Psoas muscle (tissue), 8 donors: ENCODE measurements around the gene ALDH18A1. TPM values are rescaled to one million over a fixed set of nuclear protein-coding genes. Genes with fewer than 3 reads are reported as not detected.

Experiments used
- ATAC-seq, 4 donors: fragments of 200-7000 bp; cut with Tn5 transposase; one replicate each; pipeline ENCODE4 v1.9.1; 2020; ENCODE audit warnings: moderate library complexity in 3 of 4, mild to moderate bottlenecking in 2 of 4
- DNase-seq, 2 donors: peaks; one replicate each; pipeline ENCODE4 v3.0.0-alpha.2; 2020
- H3K27ac ChIP-seq: fragments of 200-600 bp; one replicate; pipeline ENCODE4 v1.8.0; 2022
- H3K27me3 ChIP-seq, 3 donors: fragments of 200-600 bp in 1 of 3; one replicate each; pipeline versions ENCODE4 v1.6.1 to v1.8.0; 2013 to 2022; ENCODE audit warnings: low read length in 2 of 3, mild to moderate bottlenecking in 2 of 3, moderate library complexity in 1 of 3; ENCODE audit not compliant: insufficient read depth in 3 of 3
- H3K36me3 ChIP-seq, 2 donors: fragments of 200-600 bp in 1 of 2; one replicate each; pipeline versions ENCODE4 v1.6.1 to v1.8.0; 2013 to 2022; ENCODE audit warnings: low read depth in 1 of 2, mild to moderate bottlenecking in 1 of 2, moderate library complexity in 1 of 2; ENCODE audit not compliant: insufficient read depth in 1 of 2
- H3K4me1 ChIP-seq: fragments of 200-600 bp; one replicate; pipeline ENCODE4 v1.8.0; 2022
- H3K4me3 ChIP-seq: fragments of 200-600 bp; one replicate; pipeline ENCODE4 v1.8.0; 2022; ENCODE audit warnings: mild to moderate bottlenecking
- H3K9me3 ChIP-seq: fragments of 200-600 bp; one replicate; pipeline ENCODE4 v1.8.0; 2022
- WGBS, 3 donors: extraction: QIAGEN DNeasy Blood & Tissue Kit; methylation state at CpG; one replicate each; pipeline versions ENCODE4 v1.1.6 to v1.1.7; 2013; 5-methylcytosine and 5-hydroxymethylcytosine counted together
- intact Hi-C, 2 donors: fragments of 100-400 bp; cut with DNase I; formaldehyde crosslinking; loops; one replicate each; pipeline versions ENCODE4 v1.11.0 to v1.14.2; 2022
- polyA plus RNA-seq, 3 donors: library from polyadenylated mRNA; stranded (reverse); fragments of 200-250 nt; gene quantifications; one replicate each; pipeline ENCODE4 v1.2.3, GENCODE V29; 2013
- total RNA-seq, 4 donors: library from RNA; stranded (reverse); fragmentation: NEBNext Ultra II Directional in 2 of 4; extraction: Animal tissue kit (Norgen Biotek cat#: 25700) in 2 of 4; gene quantifications; one replicate each; pipeline versions ENCODE4 v1.2.1 to v1.2.4, GENCODE V29; 2021 to 2023
- TF ChIP-seq, protein P1 (sequence below): fragments of 200-600 bp; IDR thresholded peaks from one replicate; pipeline ENCODE4 v1.8.0; 2022; ENCODE audit warnings: antibody characterized with exemption
- donor health status: healthy with polysubstance abuse.
- donor health status: DM: no; HTN: no; CAD: no; lungs with moderate emphysema.
- donor health status: Bipolar disorder and iron deficiency.
- donor health status: healthy.
- donor health status: DM: yes; HTN: yes; CAD: no.
- donor health status: DM: no; HTN: no; CAD: no.
- donor health status: DM: no; HTN: no; CAD: no.
- donor health status: DM: yes; HTN: yes; CAD: no.

Gene ALDH18A1
- total and polyA plus RNA-seq, 7 donors: 2.4 to 18.1 (median 5.7) TPM

DNA sequence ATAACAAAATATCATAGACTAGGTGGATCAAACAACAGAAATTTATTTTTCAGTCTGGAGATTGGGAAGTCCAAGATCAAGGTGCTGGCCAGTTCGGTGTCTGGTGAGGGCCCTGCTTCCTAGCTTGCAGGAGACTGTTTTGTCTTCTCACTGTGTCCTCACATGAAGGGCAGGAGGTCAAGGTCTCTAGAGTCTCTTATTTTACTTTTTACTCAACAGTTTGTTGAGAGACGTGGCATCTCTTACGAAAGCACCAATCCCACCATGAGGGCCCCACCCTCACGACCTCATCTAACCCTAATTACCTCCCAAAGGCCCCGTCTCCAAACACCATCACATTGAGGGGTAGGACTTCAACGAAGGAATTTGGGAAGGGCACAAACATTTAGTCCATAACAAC lies 54.1 kb downstream of the ALDH18A1 start:
- WGBS, 3 donors: 64 to 72% (median 70%) methylated on average over 6 of the region's 6 CpGs
- ATAC-seq (no peak), DNase-seq (no peak)
- TF ChIP-seq, protein P1, sequence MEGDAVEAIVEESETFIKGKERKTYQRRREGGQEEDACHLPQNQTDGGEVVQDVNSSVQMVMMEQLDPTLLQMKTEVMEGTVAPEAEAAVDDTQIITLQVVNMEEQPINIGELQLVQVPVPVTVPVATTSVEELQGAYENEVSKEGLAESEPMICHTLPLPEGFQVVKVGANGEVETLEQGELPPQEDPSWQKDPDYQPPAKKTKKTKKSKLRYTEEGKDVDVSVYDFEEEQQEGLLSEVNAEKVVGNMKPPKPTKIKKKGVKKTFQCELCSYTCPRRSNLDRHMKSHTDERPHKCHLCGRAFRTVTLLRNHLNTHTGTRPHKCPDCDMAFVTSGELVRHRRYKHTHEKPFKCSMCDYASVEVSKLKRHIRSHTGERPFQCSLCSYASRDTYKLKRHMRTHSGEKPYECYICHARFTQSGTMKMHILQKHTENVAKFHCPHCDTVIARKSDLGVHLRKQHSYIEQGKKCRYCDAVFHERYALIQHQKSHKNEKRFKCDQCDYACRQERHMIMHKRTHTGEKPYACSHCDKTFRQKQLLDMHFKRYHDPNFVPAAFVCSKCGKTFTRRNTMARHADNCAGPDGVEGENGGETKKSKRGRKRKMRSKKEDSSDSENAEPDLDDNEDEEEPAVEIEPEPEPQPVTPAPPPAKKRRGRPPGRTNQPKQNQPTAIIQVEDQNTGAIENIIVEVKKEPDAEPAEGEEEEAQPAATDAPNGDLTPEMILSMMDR: no peak
- Histone ChIP-seq H3K27ac (no peak overlapping the region), H3K4me3 (no peak overlapping the region), H3K9me3 (no peaks in the 10 kb centered on the region), H3K27me3 (no peaks in the 10 kb centered on the region), H3K4me1 (peaks cover 8% of the 10 kb centered on the region), H3K36me3 (peaks cover 2 to 19% of the 10 kb centered on the region in 2 donors)
- intact Hi-C loops: no loop called here

DNA sequence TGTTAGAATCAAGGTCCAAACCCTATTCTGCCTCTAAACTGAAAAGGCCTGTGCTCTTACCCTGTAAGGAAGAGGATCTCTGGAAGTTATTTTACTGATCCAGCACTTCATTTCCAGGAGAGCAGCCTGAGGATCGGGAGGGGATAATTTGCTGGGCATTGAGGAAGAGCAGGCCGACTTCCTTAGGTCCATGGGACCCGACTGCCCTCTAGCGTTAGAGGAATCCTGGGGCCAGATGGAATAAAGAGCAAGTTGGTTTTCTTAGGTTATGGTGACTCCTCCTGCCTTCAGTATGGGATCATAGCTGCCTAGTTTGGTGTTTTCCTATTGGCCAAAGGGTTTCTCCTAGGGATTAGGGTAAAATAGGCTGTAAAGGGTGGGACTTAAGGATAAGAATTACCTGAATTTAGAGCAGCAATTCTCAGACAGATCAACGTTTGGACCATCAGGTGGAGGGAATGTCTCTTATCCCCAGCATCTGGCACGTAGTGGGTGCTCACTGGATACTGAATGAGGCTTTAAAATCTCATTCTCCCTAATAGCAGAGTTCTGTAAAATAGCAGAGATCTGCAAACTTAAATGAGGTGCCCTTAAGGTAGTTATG lies 55.3 kb downstream of the ALDH18A1 start:
- ATAC-seq: peak; percentile 95 to 98 (median 96)
- peak; percentile 75 to 85 for DNase-seq
- intact Hi-C loops: loop anchor here (1.0 to 2.0 kb wide), 2 partner anchors 171 to 226 kb away; no protein-coding TSS in a partner anchor
- Histone ChIP-seq H3K9me3 (peaks cover 5% of the 10 kb centered on the region), H3K27ac (no peak overlapping the region), H3K4me3 (no peak overlapping the region), H3K36me3 (peaks cover 0 to 7% of the 10 kb centered on the region in 2 donors), H3K4me1 (peaks cover 8% of the 10 kb centered on the region), H3K27me3 (no peaks in the 10 kb centered on the region)
- WGBS, 3 donors: 16 to 26% (median 22%) methylated on average over 6 of the region's 6 CpGs
- TF ChIP-seq, protein P1: peak; percentile 92

DNA sequence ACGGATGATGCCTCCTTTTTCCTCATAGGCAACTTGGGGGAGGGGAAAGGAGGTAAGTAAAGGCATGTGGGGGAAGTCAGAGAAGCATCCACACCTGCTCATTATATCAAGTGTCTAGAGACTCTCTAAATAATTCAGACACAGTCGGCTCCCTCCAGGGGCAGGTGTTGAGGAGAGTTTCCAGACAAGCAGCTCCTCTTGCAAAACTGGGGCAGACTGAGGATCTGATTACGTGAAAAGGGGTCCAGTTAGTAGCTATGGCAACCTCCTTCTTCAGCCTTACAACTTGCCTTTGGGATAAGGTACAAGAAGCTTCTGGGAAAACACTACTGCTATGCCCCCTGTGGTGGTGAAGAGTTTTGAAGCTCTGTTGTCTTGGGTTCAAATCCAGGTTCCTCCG lies 56.4 kb downstream of the ALDH18A1 start:
- TF ChIP-seq, protein P1: no peak
- WGBS, 3 donors: 53 to 70% (median 53%) methylated on average over 4 of the region's 4 CpGs
- H3K4me3 ChIP-seq: no peak overlapping the region
- intact Hi-C loops: loop anchor here (1.0 to 2.0 kb wide), 2 partner anchors 225 to 226 kb away; no protein-coding TSS in a partner anchor
- peaks cover 0 to 1% of the 10 kb centered on the region in 2 donors for H3K36me3 ChIP-seq
- H3K27ac ChIP-seq: no peak overlapping the region
- H3K4me1 ChIP-seq: peaks cover 8% of the 10 kb centered on the region
- peaks cover 5% of the 10 kb centered on the region for H3K9me3 ChIP-seq
- H3K27me3 ChIP-seq: no peaks in the 10 kb centered on the region
- peak in 3 of 4 donors; percentile 40 to 60 (median 51) for ATAC-seq
- DNase-seq: no peak

DNA sequence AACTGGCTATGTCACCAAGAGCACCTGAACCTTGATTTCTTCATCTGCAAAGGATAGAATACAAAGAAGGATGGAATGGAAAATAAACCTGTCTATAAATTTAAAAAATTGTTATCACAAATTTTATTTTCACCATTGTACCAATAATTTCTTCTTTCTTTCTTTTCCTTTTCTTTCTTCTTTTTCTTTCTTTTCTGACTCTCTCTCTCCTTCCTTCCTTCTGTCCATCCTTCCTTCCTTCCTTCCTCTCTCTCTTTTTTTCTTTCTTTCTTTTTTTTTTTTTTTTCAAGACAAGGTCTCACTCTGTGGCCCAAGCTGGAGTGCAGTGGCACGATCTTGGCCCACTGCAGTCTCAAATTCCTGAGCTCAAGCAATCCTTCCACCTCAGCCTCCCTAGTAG lies 58.7 kb downstream of the ALDH18A1 start:
- 82 to 85% (median 82%) methylated on average over 1 of the region's 1 CpG for WGBS, 3 donors

More for the DNA sequence above, 58.7 kb downstream of the ALDH18A1 start:
- TF ChIP-seq, protein P1: no peak
- DNase-seq: no peak
- peaks cover 8% of the 10 kb centered on the region for H3K4me1 ChIP-seq
- intact Hi-C loops: no loop called here
- no peaks in the 10 kb centered on the region for H3K36me3 ChIP-seq
- H3K4me3 ChIP-seq: no peak overlapping the region
- no peaks in the 10 kb centered on the region for H3K27me3 ChIP-seq
- H3K9me3 ChIP-seq: peaks cover 5% of the 10 kb centered on the region
- no peak for ATAC-seq
- no peak overlapping the region for H3K27ac ChIP-seq
